ENCODE measurements around the gene TMEM44.

The TMEM44 gene

GRCh38 chr3:194675680-194676079 is 42.5 kb upstream of the TMEM44 start:
- Mint-ChIP-seq H3K9me3 (no peaks in the 10 kb centered on the region), H3K4me1 (peaks cover 10% of the 10 kb centered on the region), H3K36me3 (ENCODE audit: low read depth) (no peaks in the 10 kb centered on the region), H3K27ac (peak overlapping the region in 2 of 3 experiments; percentile 22 to 26), H3K27me3 (ENCODE audit: low read depth) (peaks cover 20% of the 10 kb centered on the region), H3K4me3 (peak overlapping the region in 1 of 3 experiments; percentile 45)
- no peak for TF ChIP-seq CTCF (IDR thresholded peaks at IDR 0.05; ENCODE audit: unreplicated experiment in 3 of 3)

- no peak for TF ChIP-seq CTCF (IDR thresholded peaks at IDR 0.05; ENCODE audit: unreplicated experiment in 3 of 3)
- H3K4me1 Mint-ChIP-seq, result peaks cover 10% of the 10 kb centered on the region
- peak overlapping the region in 2 of 3 experiments; percentile 1 to 45 for H3K4me3 Mint-ChIP-seq
- H3K27ac Mint-ChIP-seq, result peak overlapping the region in 2 of 3 experiments; percentile 22 to 26
- peaks cover 20% of the 10 kb centered on the region for H3K27me3 Mint-ChIP-seq (ENCODE audit: low read depth)
- no peaks in the 10 kb centered on the region for H3K9me3 Mint-ChIP-seq
- no peaks in the 10 kb centered on the region for H3K36me3 Mint-ChIP-seq (ENCODE audit: low read depth)
Observed at GRCh38 chr3:194675081-194675640, 41.9 kb upstream of the TMEM44 start.

GRCh38 chr3:194673761-194674160 is 40.5 kb upstream of the TMEM44 start:
- Mint-ChIP-seq H3K9me3 (no peaks in the 10 kb centered on the region), H3K4me3 (peak overlapping the region; percentile 51 to 70 (median 66)), H3K4me1 (peaks cover 10% of the 10 kb centered on the region), H3K36me3 (ENCODE audit: low read depth) (peaks cover 5% of the 10 kb centered on the region), H3K27ac (peak overlapping the region in 2 of 3 experiments; percentile 25 to 45), H3K27me3 (ENCODE audit: low read depth) (peaks cover 20% of the 10 kb centered on the region)
- TF ChIP-seq CTCF (IDR thresholded peaks at IDR 0.05; ENCODE audit: unreplicated experiment in 3 of 3), result no peak

GRCh38 chr3:194672876-194673275 is 39.7 kb upstream of the TMEM44 start:
- H3K4me3 Mint-ChIP-seq, result peak overlapping the region; percentile 97
- no peaks in the 10 kb centered on the region for H3K9me3 Mint-ChIP-seq
- peaks cover 20% of the 10 kb centered on the region for H3K27me3 Mint-ChIP-seq (ENCODE audit: low read depth)
- H3K27ac Mint-ChIP-seq, result peak overlapping the region; percentile 100
- peaks cover 10% of the 10 kb centered on the region for H3K36me3 Mint-ChIP-seq (ENCODE audit: low read depth)
- TF ChIP-seq CTCF (IDR thresholded peaks at IDR 0.05; ENCODE audit: unreplicated experiment in 3 of 3), result no peak
- H3K4me1 Mint-ChIP-seq, result peaks cover 10% of the 10 kb centered on the region

- Mint-ChIP-seq H3K4me1 (peaks cover 10% of the 10 kb centered on the region), H3K36me3 (ENCODE audit: low read depth) (peaks cover 13% of the 10 kb centered on the region), H3K27me3 (ENCODE audit: low read depth) (peaks cover 20% of the 10 kb centered on the region), H3K27ac (peak within 1 kb of the TSS; percentile 100), H3K9me3 (no peaks in the 10 kb centered on the region), H3K4me3 (peak within 1 kb of the TSS; percentile 97)
- TF ChIP-seq CTCF (IDR thresholded peaks at IDR 0.05; ENCODE audit: unreplicated experiment in 3 of 3), result no peak
Observed at GRCh38 chr3:194671900-194672808, 38.9 kb upstream of the TMEM44 start, which contains the start of gene LSG1. Gene LSG1 (minus strand): TSS chr3:194672191. CDS start chr3:194672162, 29 bp downstream.
